SIG-M5 treated with dmso at 0.1 percent for 504 hours (cell line): ENCODE measurements around the gene TRIM24.
"Not testable (repeated sequence)": the region's sequence is repeated elsewhere in the genome, so short reads cannot be mapped to it uniquely, and the experiment has no call there.

ENCODE experiments used
- DNase-seq: peaks from one replicate; lab custom pipeline; 2025; ENCODE audit not compliant: unreplicated experiment; lab: John Stamatoyannopoulos, UW

TRIM24 gene

GRCh38 chr7:138525757-138526156 lies 65.7 kb downstream of the TRIM24 start:
- DNase-seq = no peak

- DNase-seq = no peak
Measured at GRCh38 chr7:138527746-138528223, 67.7 kb downstream of the TRIM24 start.

GRCh38 chr7:138536833-138537232 lies 76.8 kb downstream of the TRIM24 start:
- not testable (repeated sequence) for DNase-seq

DNA sequence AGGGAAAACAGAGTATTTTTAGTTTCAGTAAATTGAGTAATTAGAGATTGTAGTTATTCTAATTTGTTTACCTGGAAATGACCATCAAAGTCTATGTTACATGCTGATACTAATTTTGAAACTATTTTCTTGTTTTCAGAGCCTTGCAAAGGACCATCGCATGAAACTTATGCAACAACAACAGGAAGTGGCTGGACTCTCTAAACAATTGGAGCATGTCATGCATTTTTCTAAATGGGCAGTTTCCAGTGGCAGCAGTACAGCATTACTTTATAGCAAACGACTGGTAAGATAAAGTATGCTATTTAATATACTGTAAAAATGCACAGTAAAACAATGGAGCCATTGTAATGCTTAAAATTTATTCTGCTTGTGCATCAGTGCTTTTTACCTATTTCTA lies 78.5 kb downstream of the TRIM24 start:
- DNase-seq = no peak

GRCh38 chr7:138538997-138539644 lies 79.1 kb downstream of the TRIM24 start:
- DNase-seq = no peak

- no peak for DNase-seq
Measured at GRCh38 chr7:138542183-138542582, 82.1 kb downstream of the TRIM24 start.

DNA sequence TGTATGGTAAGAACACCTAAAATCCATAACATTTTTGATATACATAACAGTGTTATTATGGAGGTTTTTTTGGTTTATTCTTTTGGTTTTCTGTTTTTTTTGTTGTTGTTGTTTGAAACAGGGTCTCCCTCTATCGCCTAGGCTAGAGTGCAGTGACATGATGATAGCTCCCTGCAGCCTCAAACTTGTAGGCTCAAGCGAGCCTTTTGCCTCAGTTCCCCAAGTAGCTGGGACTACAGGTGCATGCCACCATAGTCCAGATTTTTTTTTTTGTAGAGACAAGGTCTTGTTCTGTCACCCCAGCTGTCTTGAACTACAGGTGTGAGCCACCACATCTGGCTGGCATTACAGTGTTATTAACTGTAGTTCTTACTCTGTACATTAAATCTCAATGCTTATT lies 83.7 kb downstream of the TRIM24 start:
- DNase-seq = no peak

GRCh38 chr7:138545123-138545522 lies 85.1 kb downstream of the TRIM24 start:
- DNase-seq = no peak

- DNase-seq = no peak
Measured at GRCh38 chr7:138546064-138546619, 86.1 kb downstream of the TRIM24 start.

DNA sequence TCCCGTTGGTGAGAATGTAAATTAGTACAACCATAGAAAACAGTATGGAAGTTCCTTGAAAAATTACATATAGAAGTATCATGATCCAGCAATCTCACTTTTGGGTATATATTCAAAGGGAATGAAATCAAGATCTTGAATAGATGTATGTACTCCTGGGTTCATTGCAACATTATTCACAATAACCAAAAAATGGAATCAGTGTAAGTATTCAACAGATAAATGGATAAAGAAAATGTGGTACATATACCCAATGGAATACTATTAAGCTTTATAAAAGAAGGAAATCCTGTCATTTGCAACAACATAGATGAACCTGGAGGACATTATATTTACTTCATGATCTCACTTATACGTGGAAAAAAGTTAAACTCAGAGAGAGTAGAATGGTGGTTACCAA lies 86.8 kb downstream of the TRIM24 start:
- DNase-seq = no peak

- no peak for DNase-seq
Measured at GRCh38 chr7:138549082-138549481, 89.0 kb downstream of the TRIM24 start.

DNA sequence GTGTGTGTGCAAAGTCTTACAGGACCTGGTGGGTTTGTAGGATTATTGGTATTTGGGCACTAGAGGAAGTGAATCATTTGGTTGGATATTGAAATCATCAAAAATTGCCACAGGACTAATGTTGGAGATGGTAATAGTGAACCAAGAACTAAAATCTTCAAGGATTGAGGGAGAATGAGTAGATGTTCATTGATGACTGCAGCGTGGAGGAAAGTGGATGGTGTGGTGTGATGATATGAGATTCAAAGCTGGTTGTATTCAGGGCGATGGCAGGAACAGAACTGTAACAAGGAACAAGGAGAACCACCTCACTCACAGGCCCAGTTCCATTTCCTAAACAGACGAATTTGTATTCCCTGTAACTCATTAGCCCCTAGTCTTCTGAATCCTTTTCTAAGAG lies 90.3 kb downstream of the TRIM24 start:
- DNase-seq = no peak

DNA sequence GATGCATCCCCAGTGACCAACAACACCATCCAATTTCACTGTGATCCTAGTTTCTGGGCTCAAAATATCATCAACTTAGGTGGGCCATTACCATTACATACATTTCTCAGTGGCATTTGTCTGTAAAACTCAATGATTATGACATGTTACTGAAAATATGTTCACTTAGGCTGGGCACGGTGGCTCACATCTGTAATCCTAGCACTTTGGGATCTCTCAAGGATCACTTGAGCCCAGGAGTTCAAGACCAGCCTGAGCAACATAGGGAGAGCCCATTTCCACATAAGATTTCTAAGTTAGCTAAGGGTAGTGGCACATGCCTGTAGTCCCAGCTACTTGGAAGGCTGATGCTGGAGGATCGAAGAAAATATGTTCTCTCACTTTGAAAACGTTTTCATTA lies 91.0 kb downstream of the TRIM24 start:
- no peak for DNase-seq

- no peak for DNase-seq
Measured at GRCh38 chr7:138553805-138554204, 93.7 kb downstream of the TRIM24 start.

- no peak for DNase-seq
Measured at GRCh38 chr7:138554674-138555073, 94.6 kb downstream of the TRIM24 start.

DNA sequence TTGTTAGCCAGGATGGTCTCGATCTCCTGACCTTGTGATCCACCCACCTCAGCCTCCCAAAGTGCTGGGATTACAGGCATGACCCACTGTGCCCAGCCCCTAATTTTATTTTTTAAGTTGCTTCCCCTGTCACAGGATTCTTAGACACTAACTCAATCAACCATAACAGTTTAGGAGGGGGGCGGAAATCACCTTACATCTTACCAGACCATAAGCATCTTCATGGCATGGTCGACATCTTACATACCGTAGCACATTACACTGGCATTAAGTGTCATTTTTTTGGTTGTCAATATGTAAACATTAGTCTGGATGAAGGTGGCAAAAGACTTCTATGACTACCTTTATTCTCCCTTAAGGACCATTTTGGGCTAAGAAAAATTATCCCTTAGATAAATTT lies 95.6 kb downstream of the TRIM24 start:
- DNase-seq = no peak

- DNase-seq = no peak
Measured at GRCh38 chr7:138556771-138557484, 96.9 kb downstream of the TRIM24 start.

DNA sequence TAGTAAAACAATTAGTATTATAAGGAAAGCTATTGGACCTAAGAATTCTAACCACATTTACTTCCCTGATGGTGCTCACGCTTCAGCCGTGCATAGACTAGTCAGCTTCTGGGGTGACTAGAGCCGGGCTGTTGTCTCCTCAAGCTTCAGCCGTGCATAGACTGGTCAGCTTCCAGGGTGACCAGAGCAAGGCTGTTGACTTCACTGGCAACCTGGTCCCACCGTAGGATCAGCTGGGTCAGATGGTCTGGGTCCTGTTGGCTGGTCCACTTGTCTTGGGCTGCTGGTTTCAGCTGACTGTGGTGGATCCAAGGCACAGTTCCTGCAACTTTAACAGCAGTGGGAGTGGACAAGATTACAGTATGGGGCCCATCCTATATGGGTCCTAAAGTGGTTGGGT lies 99.4 kb downstream of the TRIM24 start:
- DNase-seq = no peak

- no peak for DNase-seq
Measured at GRCh38 chr7:138563808-138564207, 103.7 kb downstream of the TRIM24 start.

- peak; percentile 62 for DNase-seq
Measured at GRCh38 chr7:138564365-138564764, 104.3 kb downstream of the TRIM24 start.

DNA sequence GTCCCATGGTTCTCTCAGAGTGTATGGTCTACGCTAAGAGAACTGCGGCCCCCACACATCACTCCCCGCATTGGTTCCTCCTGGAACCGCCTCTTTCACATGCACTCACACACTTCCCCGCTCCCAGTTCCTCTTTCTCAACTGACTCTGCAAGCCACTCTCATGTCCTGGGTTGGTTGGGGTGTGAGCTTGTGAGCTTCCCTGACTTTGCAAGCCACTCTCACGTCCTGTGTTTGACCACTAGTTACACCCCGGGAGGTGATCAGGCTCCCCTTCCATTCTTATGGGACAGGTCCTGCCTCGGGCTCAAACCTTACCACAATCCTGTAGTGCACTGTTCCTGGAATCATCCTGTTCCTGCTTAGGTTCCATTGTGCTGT lies 105.0 kb downstream of the TRIM24 start:
- peak; percentile 97 for DNase-seq

DNA sequence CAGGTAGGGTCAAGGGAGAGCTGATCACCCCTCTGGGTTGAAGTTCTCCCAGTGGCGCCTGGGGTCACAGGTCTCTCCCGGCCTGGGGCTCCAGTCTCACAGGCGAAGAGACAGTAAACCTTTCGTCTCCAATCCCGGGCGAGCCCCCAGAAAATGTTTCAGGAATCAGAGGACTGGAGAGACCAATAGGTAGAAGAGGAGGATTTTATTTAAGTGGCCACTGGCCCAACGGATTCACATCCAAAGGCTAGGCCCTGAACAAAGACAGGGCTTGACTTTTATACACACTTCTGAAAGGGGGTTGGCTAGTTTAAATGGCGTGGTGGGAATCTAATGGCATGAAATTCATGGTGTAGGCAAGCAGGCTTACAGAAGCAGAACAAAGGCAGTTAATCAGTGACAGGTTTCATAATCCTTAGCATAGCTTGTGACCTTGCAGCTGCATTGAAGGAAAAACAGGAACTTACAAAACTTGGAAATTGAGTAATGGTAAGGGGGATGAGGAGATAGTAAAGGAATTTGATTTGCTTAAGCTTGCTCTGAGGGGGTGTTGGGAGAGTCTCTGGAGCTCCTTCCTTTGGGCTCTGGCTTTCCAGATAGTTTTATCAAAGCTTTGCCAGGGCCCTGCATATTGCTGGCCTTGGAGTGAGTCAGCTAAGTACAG lies 105.5 kb downstream of the TRIM24 start:
- peak; percentile 96 for DNase-seq
